ENCODE data around the gene KRTAP5-1. TPM values are rescaled to one million over a fixed set of nuclear protein-coding genes. Genes with fewer than 3 reads are reported as not detected.

KRTAP5-1 gene
- polyA plus RNA-seq, 1 donor (not counting 4 experiments of a cell fraction or from before 2014, with no cell fraction given): not detected

GRCh38 chr11:1542267-1542666 lies 42.8 kb downstream of the KRTAP5-1 start:
- H3K4me1 ChIP-seq (ENCODE audit: control insufficient read depth, extremely low read depth, insufficient read depth, low read length): peaks cover 3% of the 10 kb centered on the region
- no peaks in the 10 kb centered on the region for H4K20me1 ChIP-seq (ENCODE audit: control insufficient read depth, extremely low read depth, insufficient read depth, low read length)
- dilution Hi-C loops (cut with MboI; ENCODE audit: extremely low pct_ligation_motif_present, low sequenced_read_pairs): no loop called here
- H3K79me2 ChIP-seq (ENCODE audit: control insufficient read depth, insufficient read depth, low read length): peaks cover 3% of the 10 kb centered on the region
- H2AFZ ChIP-seq (ENCODE audit: control insufficient read depth, low read length): no peak overlapping the region
- DNase-seq (ENCODE audit: low read depth, low spot score) (no peak), FAIRE-seq (no peak)
- H3K9ac ChIP-seq (ENCODE audit: control insufficient read depth, extremely low read depth, insufficient read depth, low read length): no peak overlapping the region
- H3K4me2 ChIP-seq (ENCODE audit: control insufficient read depth, extremely low read depth, insufficient read depth, low read depth, low read length): no peak overlapping the region
- no peak overlapping the region for H3K4me3 ChIP-seq (ENCODE audit: control insufficient read depth in 2 of 3, extremely low read depth in 1 of 3, insufficient read depth in 2 of 3, low read depth in 1 of 3, low read length in 3 of 3)
- H3K9me3 ChIP-seq (ENCODE audit: control insufficient read depth, low read depth, low read length): no peaks in the 10 kb centered on the region
- no peak overlapping the region for H3K27ac ChIP-seq (ENCODE audit: control insufficient read depth, insufficient read depth, low read length)
- peaks cover 37% of the 10 kb centered on the region for H3K27me3 ChIP-seq (ENCODE audit: control insufficient read depth, extremely low read depth, insufficient read depth, low read length)
- peaks cover 0 to 3% of the 10 kb centered on the region in 2 experiments for H3K36me3 ChIP-seq (ENCODE audit: control insufficient read depth in 2 of 2, extremely low read depth in 1 of 2, insufficient read depth in 2 of 2, low read length in 2 of 2)
- peaks cover 2% of the 10 kb centered on the region for H3K9me1 ChIP-seq (ENCODE audit: control insufficient read depth, extremely low read depth, insufficient read depth, low read length)
- TF ChIP-seq EZH2 (IDR thresholded peaks at IDR 0.05; ENCODE audit: low read length) (no peak), CTCF (optimal IDR thresholded peaks at IDR 0.05 in 1 of 3, IDR thresholded peaks at IDR 0.05 in 1 of 3, conservative IDR thresholded peaks at IDR 0.05 in 1 of 3; ENCODE audit: extremely low read depth in 1 of 3, insufficient read depth in 2 of 3, low read length in 3 of 3) (no peak)

GRCh38 chr11:1541474-1542204 lies 43.4 kb downstream of the KRTAP5-1 start:
- Histone ChIP-seq H3K9me3 (ENCODE audit: control insufficient read depth, low read depth, low read length) (no peaks in the 10 kb centered on the region), H3K27ac (ENCODE audit: control insufficient read depth, insufficient read depth, low read length) (no peak overlapping the region), H3K27me3 (ENCODE audit: control insufficient read depth, extremely low read depth, insufficient read depth, low read length) (peaks cover 30% of the 10 kb centered on the region), H2AFZ (ENCODE audit: control insufficient read depth, low read length) (no peak overlapping the region), H3K79me2 (ENCODE audit: control insufficient read depth, insufficient read depth, low read length) (peaks cover 9% of the 10 kb centered on the region), H3K4me1 (ENCODE audit: control insufficient read depth, extremely low read depth, insufficient read depth, low read length) (peaks cover 5% of the 10 kb centered on the region), H4K20me1 (ENCODE audit: control insufficient read depth, extremely low read depth, insufficient read depth, low read length) (no peaks in the 10 kb centered on the region), H3K9me1 (ENCODE audit: control insufficient read depth, extremely low read depth, insufficient read depth, low read length) (peaks cover 3% of the 10 kb centered on the region), H3K9ac (ENCODE audit: control insufficient read depth, extremely low read depth, insufficient read depth, low read length) (no peak overlapping the region), H3K4me3 (ENCODE audit: control insufficient read depth in 2 of 3, extremely low read depth in 1 of 3, insufficient read depth in 2 of 3, low read depth in 1 of 3, low read length in 3 of 3) (no peak overlapping the region), H3K4me2 (ENCODE audit: control insufficient read depth, extremely low read depth, insufficient read depth, low read depth, low read length) (no peak overlapping the region), H3K36me3 (ENCODE audit: control insufficient read depth in 2 of 2, extremely low read depth in 1 of 2, insufficient read depth in 2 of 2, low read length in 2 of 2) (peaks cover 0 to 4% of the 10 kb centered on the region in 2 experiments)
- TF ChIP-seq CTCF (optimal IDR thresholded peaks at IDR 0.05 in 1 of 3, IDR thresholded peaks at IDR 0.05 in 1 of 3, conservative IDR thresholded peaks at IDR 0.05 in 1 of 3; ENCODE audit: extremely low read depth in 1 of 3, insufficient read depth in 2 of 3, low read length in 3 of 3): no peak
- no peak for TF ChIP-seq EZH2 (IDR thresholded peaks at IDR 0.05; ENCODE audit: low read length)
- DNase-seq (ENCODE audit: low read depth, low spot score) (no peak), FAIRE-seq (no peak)
- dilution Hi-C loops (cut with MboI; ENCODE audit: extremely low pct_ligation_motif_present, low sequenced_read_pairs): no loop called here
